Measurements from ENCODE around the gene PLCZ1. TPM values are rescaled to one million over a fixed set of nuclear protein-coding genes. Genes with fewer than 3 reads are reported as not detected.

The PLCZ1 gene
- total RNA-seq, 4 donors from 2014 or later: not detected

GRCh38 chr12:18651525-18651924 is 86.3 kb downstream of the PLCZ1 start:
- Histone ChIP-seq H3K4me1 (no peaks in the 10 kb centered on the region), H3K9me3 (no peaks in the 10 kb centered on the region), H3K27ac (no peak overlapping the region), H3K36me3 (no peaks in the 10 kb centered on the region), H3K4me3 (no peak overlapping the region), H3K27me3 (no peaks in the 10 kb centered on the region)
- TF ChIP-seq POLR2A (IDR thresholded peaks at IDR 0.05) (no peak), CTCF (IDR thresholded peaks at IDR 0.05) (no peak)
- WGBS, 2 donors: 88 to 92% methylated on average over 2 of the region's 2 CpGs
- no peak for DNase-seq (ENCODE audit: low spot score in 2 of 2)

GRCh38 chr12:18646286-18646890 is 91.4 kb downstream of the PLCZ1 start:
- Histone ChIP-seq H3K36me3 (no peaks in the 10 kb centered on the region), H3K27me3 (no peaks in the 10 kb centered on the region), H3K4me3 (no peak overlapping the region), H3K9me3 (no peaks in the 10 kb centered on the region), H3K4me1 (no peaks in the 10 kb centered on the region), H3K27ac (no peak overlapping the region)
- no peak for DNase-seq (ENCODE audit: low spot score in 2 of 2)
- WGBS, 2 donors: 88 to 91% methylated on average over 6 of the region's 6 CpGs
- no peak for TF ChIP-seq POLR2A (IDR thresholded peaks at IDR 0.05)
- no peak for TF ChIP-seq EP300 (IDR thresholded peaks at IDR 0.05)
- TF ChIP-seq CTCF (IDR thresholded peaks at IDR 0.05): no peak

- H3K36me3 ChIP-seq: no peaks in the 10 kb centered on the region
- TF ChIP-seq EP300 (IDR thresholded peaks at IDR 0.05) (no peak), POLR2A (IDR thresholded peaks at IDR 0.05) (no peak), CTCF (IDR thresholded peaks at IDR 0.05) (no peak)
- no peak for DNase-seq (ENCODE audit: low spot score in 2 of 2)
- WGBS, 2 donors: 87 to 97% methylated on average over 3 of the region's 3 CpGs
- no peaks in the 10 kb centered on the region for H3K27me3 ChIP-seq
- H3K9me3 ChIP-seq: no peaks in the 10 kb centered on the region
- no peak overlapping the region for H3K4me3 ChIP-seq
- H3K27ac ChIP-seq: no peak overlapping the region
- no peaks in the 10 kb centered on the region for H3K4me1 ChIP-seq
These were observed 93.2 kb downstream of the PLCZ1 start for GRCh38 chr12:18644564-18644963.

- H3K27ac ChIP-seq: no peak overlapping the region
- no peaks in the 10 kb centered on the region for H3K36me3 ChIP-seq
- H3K4me1 ChIP-seq: no peaks in the 10 kb centered on the region
- TF ChIP-seq POLR2A (IDR thresholded peaks at IDR 0.05): no peak
- TF ChIP-seq CTCF (IDR thresholded peaks at IDR 0.05): no peak
- no peak for TF ChIP-seq EP300 (IDR thresholded peaks at IDR 0.05)
- no peaks in the 10 kb centered on the region for H3K9me3 ChIP-seq
- WGBS, 2 donors: 33 to 40% methylated on average over 5 of the region's 5 CpGs
- no peaks in the 10 kb centered on the region for H3K27me3 ChIP-seq
- H3K4me3 ChIP-seq: no peak overlapping the region
- no peak for DNase-seq (ENCODE audit: low spot score in 2 of 2)
These were observed 94.1 kb downstream of the PLCZ1 start for GRCh38 chr12:18643681-18644080.

- H3K27me3 ChIP-seq: no peaks in the 10 kb centered on the region
- no peaks in the 10 kb centered on the region for H3K36me3 ChIP-seq
- DNase-seq (ENCODE audit: low spot score in 2 of 2): no peak
- TF ChIP-seq POLR2A (IDR thresholded peaks at IDR 0.05): no peak
- no peaks in the 10 kb centered on the region for H3K9me3 ChIP-seq
- no peaks in the 10 kb centered on the region for H3K4me1 ChIP-seq
- no peak overlapping the region for H3K27ac ChIP-seq
- H3K4me3 ChIP-seq: no peak overlapping the region
- WGBS, 2 donors: 54 to 56% methylated on average over 4 of the region's 4 CpGs
These were observed 97.4 kb downstream of the PLCZ1 start for GRCh38 chr12:18640321-18640955.
